DMS 273 (cell line): ENCODE results near the gene KCNMA1.

Source experiments
- DNase-seq: peaks from one replicate; lab custom pipeline; 2025; ENCODE audit not compliant: unreplicated experiment; lab: John Stamatoyannopoulos, UW

KCNMA1 gene

DNA sequence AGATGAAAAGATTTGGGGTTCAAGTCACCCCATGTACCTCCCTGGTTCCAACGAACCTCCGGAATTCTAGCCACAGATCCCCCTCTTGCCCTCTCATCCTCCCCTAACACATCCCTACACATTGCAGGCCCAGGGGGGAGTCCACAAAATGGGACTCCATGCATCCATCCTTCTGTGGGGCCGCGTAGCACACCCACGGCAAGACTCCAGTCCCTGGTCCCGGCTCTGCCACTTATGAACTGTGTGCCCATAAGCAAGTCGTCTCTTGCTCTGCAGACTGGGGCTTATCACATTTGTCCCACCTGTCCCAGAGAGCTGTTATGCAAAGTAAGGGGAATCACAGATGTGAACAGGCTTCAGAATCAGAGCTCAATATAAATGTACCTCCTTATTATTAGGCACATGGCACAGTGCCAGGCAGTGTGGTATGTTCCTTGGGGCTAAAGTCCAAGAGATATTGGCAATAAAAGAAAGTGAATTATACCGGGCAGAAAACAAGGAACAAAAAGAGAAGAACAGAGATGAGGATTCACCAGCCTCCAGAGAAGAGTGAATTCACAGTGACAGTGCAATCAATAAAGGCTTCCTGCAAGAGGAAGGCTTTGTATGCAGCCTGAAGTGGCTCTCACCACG is 73.9 kb downstream of the KCNMA1 start:
- DNase-seq: peak; percentile 53

DNA sequence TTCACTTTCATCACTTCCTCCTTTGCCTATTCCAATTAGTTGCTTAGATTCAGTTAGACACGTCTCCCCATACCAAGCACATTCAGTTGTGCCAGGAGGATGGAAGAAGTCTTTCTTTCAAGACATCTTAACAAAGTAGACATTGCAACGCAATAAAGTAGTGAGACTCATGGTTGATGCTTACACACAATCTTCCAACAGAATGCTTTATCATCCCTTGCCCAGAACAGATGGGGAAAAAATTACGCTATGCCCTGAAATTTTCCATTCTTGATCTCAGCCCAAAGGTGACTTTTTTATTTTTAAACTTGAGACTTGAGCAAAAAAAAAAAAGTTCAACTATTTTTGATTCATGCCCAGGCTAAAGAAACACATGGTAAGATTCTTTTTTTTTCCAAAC is 74.9 kb downstream of the KCNMA1 start:
- no peak for DNase-seq

DNA sequence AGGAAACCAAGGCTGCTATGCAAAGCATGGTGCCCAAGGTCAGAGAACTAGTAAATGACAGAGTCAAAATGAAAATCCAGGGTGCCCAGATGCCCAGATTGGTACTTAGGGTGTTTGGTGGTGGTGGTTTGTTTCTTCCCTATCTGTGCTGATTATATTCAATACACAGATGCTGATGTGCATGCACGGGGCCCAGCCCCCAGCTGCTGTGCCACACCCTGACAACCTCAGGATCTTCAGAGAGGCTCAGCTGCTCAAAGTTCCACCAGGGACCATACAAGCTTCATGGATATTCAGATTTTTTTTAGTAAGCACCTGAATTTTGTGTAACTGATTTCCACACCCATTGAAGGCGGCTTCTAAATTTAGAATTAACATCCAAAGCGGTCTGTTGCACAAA is 75.6 kb downstream of the KCNMA1 start:
- no peak for DNase-seq

DNA sequence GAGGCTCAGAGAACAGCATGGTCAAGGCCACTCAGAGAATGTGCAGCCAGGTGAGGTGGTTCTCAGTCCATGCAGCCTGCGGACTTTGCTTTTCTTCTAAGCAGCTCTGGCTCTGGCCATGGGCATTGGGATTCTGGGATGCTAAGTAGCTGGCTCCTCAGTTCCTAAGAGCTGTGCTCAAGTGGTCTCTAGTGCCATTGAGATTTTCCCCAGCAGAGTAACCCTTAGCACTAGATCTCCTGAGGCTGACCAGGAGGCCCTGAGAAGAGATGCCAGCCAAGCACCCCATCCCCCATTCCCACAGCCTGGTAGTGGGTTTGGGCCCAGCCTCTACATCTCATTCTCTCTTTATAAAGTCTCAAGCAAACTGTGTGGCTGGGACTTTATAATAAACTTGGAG is 77.1 kb downstream of the KCNMA1 start:
- no peak for DNase-seq

DNA sequence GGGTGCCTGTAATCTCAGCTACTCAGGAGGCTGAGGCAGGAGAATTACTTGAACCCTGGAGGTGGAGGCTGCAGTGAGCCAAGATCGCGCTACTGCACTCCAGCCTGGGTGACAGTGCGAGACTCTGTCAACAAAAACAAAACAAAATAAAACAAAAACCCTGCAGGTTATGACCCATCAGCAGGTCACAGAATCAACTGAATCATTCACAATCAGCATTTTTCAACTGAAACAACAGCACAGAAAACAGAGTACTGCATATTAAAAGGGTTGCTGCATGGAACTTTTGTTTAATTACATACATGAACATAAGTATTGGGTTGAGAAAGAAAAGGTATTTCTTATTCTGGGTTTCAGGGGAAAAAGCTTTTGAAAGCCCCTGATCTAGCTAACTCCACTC is 77.6 kb downstream of the KCNMA1 start:
- no peak for DNase-seq

DNA sequence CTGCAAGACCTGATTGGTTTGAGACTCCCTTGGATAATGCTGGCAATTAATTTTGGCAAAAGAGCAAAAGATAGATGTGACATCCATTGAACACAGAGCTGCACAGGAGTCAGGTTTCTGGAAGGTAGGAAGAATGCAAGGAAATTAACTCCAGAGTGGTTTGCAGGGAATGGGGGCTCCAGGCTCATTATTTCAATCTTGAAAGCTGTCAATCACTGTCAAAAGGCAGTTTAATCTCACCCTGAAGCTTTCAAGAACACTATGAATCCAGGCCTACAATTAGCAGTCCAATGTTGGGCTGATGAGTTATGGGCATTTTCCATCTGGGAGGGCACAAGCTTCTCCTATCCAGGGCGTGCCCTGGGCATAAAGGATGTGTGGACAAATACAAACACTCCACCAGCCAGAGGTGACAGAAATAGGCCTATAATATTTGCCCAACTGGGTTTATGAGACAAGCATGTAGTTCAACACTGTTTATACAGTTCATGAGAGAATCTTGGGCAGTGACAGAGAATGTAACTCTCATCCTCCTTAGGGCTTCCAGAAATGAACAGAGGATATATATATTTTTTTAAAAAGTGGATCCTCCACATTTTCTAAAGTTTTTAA is 80.5 kb downstream of the KCNMA1 start:
- DNase-seq: no peak

DNA sequence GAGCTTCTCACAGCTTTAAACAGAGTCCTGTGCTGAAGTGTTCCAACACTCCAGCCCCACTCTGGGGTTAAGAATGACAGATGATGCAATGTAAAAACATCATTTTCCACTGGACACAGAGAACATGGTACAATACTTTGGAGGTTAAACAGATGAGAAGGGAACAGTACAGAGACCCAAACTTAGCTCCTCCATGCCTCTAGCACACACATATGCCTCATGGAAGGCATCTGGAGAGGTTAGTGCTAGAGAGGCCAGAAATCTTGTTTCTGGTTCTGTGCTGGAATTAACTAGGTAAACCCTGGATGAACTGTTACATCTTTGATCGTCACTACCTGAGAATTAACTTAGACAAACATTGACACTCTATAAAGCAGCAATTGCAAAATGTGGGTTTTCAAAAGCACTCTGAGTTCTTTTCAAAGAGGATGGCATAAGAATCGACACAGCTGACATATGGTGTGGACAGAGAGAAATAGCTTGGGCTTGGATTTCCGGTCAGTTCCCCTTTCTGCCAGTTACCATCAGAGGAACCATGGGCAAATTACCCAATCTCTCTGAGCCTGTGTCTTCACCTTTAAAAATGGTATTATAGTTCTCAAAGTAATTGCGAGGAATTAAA is 81.9 kb downstream of the KCNMA1 start:
- no peak for DNase-seq

DNA sequence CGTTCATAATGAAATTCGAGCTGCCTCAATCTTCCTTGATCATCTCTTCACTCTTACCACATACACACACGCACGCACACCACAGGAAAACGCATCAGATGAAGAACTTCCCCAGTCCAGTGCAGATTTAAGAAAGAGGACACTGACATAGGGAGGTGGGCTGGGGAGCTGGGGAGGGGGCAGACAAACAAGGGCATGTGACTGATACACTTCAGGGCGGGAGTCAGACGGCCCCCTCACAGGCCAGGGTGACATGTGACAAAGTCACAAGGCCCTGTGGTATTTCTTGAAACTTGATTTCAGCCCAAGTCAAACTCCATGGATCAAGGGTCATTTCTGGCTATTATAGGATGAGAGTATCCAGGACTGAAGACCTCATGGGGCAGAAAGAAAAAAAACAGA is 82.6 kb downstream of the KCNMA1 start:
- no peak for DNase-seq

- DNase-seq: no peak
These were observed 83.6 kb downstream of the KCNMA1 start for GRCh38 chr10:77553966-77554365.

DNA sequence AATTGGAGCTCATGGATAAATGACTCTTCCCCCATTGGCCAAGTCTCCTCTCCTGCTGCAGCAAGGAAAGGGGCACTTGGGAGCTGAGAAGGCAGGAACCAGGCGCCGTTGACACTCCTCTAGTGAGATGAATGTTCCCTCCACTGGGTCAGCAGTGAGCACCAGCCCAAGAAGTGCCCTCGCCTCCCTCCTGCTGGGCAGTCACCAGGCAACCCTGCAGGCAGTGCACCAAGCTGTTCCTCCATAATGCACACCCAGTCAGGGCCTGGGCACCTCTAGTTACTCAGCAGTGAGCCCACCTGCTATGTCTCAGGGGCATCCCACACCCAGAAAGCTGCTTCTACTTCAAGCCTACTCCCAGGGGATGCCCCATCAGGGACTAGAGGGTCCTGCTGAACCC is 84.3 kb downstream of the KCNMA1 start:
- DNase-seq: peak; percentile 9

GRCh38 chr10:77552252-77552651 is 85.4 kb downstream of the KCNMA1 start:
- no peak for DNase-seq

DNA sequence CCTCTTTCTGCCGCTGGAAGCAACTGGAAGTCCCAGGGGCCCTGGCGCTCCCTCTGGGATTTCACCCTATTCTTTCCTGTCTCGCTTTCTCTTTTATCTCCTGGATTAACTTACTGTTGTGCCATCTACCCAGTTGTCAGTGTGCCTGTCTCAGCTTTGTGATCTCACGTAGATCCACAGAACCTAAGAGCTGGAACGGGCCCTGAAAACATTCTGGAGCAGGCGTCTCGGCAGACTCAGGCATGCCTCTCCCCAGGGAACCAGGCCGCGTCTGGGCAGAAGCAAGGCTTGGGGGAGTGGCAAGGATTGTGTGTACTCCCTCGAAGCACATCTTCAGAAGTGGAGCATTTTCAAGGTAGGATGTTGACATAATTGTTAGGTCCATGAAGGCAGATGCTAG is 87.2 kb downstream of the KCNMA1 start:
- DNase-seq: peak; percentile 36

DNA sequence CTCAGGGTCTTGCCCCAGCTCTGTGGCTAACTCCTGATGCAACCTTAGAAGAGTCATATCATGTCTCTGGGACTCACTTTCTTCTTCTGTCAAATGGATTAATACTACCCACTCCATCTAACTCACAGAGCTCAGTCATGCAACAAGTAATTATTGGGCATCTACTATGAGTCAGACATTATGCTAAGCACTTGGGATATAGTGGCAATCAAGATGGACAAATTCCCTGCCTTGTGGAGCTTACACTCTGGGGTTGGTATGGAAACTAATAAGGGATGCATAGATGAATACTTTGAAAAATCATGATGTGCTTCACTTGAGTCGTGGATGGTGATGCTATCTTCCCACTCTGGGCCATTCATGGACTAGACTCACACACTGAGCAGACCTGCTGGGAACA is 88.9 kb downstream of the KCNMA1 start:
- no peak for DNase-seq

- peak; percentile 79 for DNase-seq
These were observed 89.5 kb downstream of the KCNMA1 start for GRCh38 chr10:77548157-77548556.

- no peak for DNase-seq
These were observed 90.1 kb downstream of the KCNMA1 start for GRCh38 chr10:77547307-77548050.

DNA sequence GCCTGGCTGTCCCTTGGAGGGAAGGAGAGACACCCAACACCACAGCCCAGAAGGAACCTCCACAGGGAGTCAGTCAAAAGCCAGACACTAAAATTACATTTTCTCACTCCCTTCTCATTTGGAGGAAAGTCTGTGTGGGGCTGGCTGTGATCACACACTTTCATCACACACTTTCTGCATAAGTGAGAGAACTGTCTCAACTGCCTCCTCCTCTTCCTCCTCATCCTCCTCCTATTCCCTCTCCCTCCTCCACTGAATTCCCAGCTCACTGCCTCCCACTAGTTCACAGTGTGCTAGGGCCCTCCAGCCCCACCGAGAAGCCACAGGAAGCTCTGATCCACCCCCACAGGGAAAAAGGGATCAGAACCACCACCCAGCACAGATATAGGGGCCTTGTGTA is 91.6 kb downstream of the KCNMA1 start:
- peak; percentile 10 for DNase-seq

GRCh38 chr10:77545585-77545984 is 92.0 kb downstream of the KCNMA1 start:
- DNase-seq: no peak

GRCh38 chr10:77544617-77545016 is 93.0 kb downstream of the KCNMA1 start:
- no peak for DNase-seq

DNA sequence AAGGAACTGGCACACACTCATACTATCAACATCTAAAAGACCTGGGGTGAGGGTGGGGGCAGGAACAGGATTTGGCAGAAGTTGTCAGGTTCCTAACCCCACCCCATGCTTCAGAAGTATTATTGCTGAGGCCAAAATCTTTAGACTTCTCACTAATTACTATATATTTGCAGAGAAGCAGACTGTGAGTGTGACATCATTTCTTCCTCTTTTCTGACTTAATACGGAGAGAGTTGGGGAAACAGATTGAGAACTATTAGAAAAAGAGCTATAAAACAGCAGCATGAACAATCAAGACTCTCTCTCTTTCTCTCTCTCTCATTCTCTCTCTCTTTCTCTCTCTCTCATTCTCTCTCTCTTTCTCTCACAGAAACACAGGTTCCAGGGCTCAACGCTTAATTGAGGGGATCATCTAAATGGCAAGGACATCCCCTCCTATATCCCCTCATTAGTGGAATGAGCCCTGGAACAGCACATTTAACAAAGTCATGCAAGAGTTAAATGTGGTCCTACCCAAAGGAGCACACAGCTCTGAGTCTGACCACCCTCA is 94.8 kb downstream of the KCNMA1 start:
- no peak for DNase-seq

DNA sequence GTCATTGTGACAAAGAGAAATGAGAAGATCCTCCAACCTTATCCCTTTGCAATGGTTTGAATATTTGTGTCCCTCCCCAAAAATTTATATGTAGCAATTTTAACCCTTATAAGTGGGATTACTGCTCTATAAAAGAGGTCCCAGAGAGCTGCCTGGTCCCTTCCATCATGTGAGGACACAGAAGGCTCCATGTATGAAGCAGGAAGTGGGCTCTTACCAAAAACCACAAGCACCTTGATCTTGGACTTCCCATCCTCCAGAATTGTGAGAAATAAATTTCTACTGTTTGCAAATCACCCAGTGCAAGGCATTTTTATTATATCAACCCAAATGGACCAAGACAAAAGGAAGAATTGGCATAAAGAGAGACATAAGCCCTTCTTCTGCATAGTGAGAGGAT is 95.7 kb downstream of the KCNMA1 start:
- no peak for DNase-seq

DNA sequence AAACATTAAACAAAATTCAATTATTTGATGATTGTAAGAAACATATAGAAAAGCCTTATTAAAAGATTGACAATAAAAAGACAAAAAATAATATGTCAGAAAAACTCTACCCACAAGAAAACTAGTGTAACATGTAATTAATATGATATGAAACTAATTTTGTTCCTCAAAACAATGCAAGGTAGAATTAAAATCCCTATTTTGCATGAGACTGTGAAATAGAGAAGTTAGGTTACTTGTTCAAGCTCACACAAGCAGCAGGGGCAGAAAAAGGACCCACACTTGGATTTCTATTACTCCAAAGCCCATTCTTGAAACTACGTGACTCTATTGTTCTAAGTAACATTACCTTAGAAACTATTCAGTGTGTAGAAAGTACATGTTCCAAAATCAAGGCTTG is 96.4 kb downstream of the KCNMA1 start:
- DNase-seq: no peak
